Trophoblast cell (in vitro differentiated cells and primary cell): Measurements from ENCODE around the gene CHKA.
A peak's percentile ranks its signal among the peaks of the same experiment; 100 is the strongest.

Source experiments
- DNase-seq, 2 donors: peaks; one replicate each; pipeline ENCODE4 v3.0.0-alpha.2; 2016
- H2AFZ ChIP-seq: 2 replicates; pipeline ENCODE4 v1.6.1; 2013; ENCODE audit warnings: low read length, moderate library complexity, mild to moderate bottlenecking; ENCODE audit not compliant: insufficient read depth, poor library complexity
- H2AK5ac ChIP-seq: 2 replicates; pipeline ENCODE4 v1.6.1; 2013; ENCODE audit warnings: mild to moderate bottlenecking, low read length
- H2BK120ac ChIP-seq: 2 replicates; pipeline ENCODE4 v1.6.1; 2013; ENCODE audit warnings: low read length, mild to moderate bottlenecking, moderate library complexity; ENCODE audit not compliant: insufficient read depth, poor library complexity
- H2BK12ac ChIP-seq: 2 replicates; pipeline ENCODE4 v1.6.1; 2013; ENCODE audit warnings: mild to moderate bottlenecking, low read length, moderate library complexity
- H2BK5ac ChIP-seq: 2 replicates; pipeline ENCODE4 v1.6.1; 2013; ENCODE audit warnings: low read length, low read depth, moderate library complexity, mild to moderate bottlenecking; ENCODE audit not compliant: poor library complexity
- H3K14ac ChIP-seq: 2 replicates; pipeline ENCODE4 v1.6.1; 2013; ENCODE audit warnings: mild to moderate bottlenecking, low read length
- H3K18ac ChIP-seq: 2 replicates; pipeline ENCODE4 v1.6.1; 2013; ENCODE audit warnings: mild to moderate bottlenecking, low read length
- H3K23ac ChIP-seq: 2 replicates; pipeline ENCODE4 v1.6.1; 2013; ENCODE audit warnings: low read length
- H3K27ac ChIP-seq: 2 replicates; pipeline ENCODE4 v1.5.1; 2013; ENCODE audit warnings: low read depth, mild to moderate bottlenecking, inconsistent platforms, low read length, moderate library complexity
- H3K27me3 ChIP-seq: 2 replicates; pipeline ENCODE4 v1.6.1; 2013; ENCODE audit warnings: inconsistent platforms, mild to moderate bottlenecking, low read length, moderate library complexity; ENCODE audit not compliant: insufficient read depth
- H3K36me3 ChIP-seq, 2 experiments: 1 replicate in 1 of 2; 2 replicates in 1 of 2; pipeline ENCODE4 v1.6.1; 2013; ENCODE audit warnings: low read length in 2 of 2, mild to moderate bottlenecking in 2 of 2, moderate library complexity in 1 of 2; ENCODE audit not compliant: insufficient read depth in 2 of 2, control insufficient read depth in 1 of 2
- H3K4ac ChIP-seq: 2 replicates; pipeline ENCODE4 v1.6.1; 2013; ENCODE audit warnings: low read depth, mild to moderate bottlenecking, low read length, moderate library complexity
- H3K4me1 ChIP-seq, 2 experiments: 1 replicate in 1 of 2; 2 replicates in 1 of 2; pipeline ENCODE4 v1.6.1; 2013; ENCODE audit warnings: low read length in 2 of 2, mild to moderate bottlenecking in 2 of 2, moderate library complexity in 1 of 2; ENCODE audit not compliant: insufficient read depth in 2 of 2, control insufficient read depth in 1 of 2
- H3K4me2 ChIP-seq: 2 replicates; pipeline ENCODE4 v1.6.1; 2013; ENCODE audit warnings: inconsistent platforms, mild to moderate bottlenecking, low read length, moderate library complexity
- H3K4me3 ChIP-seq: 2 replicates; pipeline ENCODE4 v1.5.1; 2013; ENCODE audit warnings: mild to moderate bottlenecking, low read depth, low read length, inconsistent platforms
- H3K79me1 ChIP-seq: one replicate; pipeline ENCODE4 v1.6.1; 2013; ENCODE audit warnings: low read length
- H3K79me2 ChIP-seq: 2 replicates; pipeline ENCODE4 v1.6.1; 2013; ENCODE audit warnings: low read length, mild to moderate bottlenecking; ENCODE audit not compliant: control insufficient read depth, insufficient read depth, poor library complexity
- H3K9ac ChIP-seq: 2 replicates; pipeline ENCODE4 v1.6.1; 2013; ENCODE audit warnings: mild to moderate bottlenecking, low read length
- H3K9me3 ChIP-seq: 2 replicates; pipeline ENCODE4 v1.6.1; 2013; ENCODE audit warnings: low read depth, mild to moderate bottlenecking, control low read depth, inconsistent platforms, low read length; ENCODE audit not compliant: insufficient read depth
- H4K12ac ChIP-seq: 2 replicates; pipeline ENCODE4 v1.6.1; 2013; ENCODE audit warnings: low read depth, mild to moderate bottlenecking, low read length, moderate library complexity
- H4K8ac ChIP-seq: 2 replicates; pipeline ENCODE4 v1.6.1; 2013; ENCODE audit warnings: low read depth, mild to moderate bottlenecking, low read length, moderate library complexity
- H4K91ac ChIP-seq: one replicate; pipeline ENCODE4 v1.6.1; 2013; ENCODE audit warnings: low read depth, mild to moderate bottlenecking, low read length, moderate library complexity
- WGBS: extraction: QIAGEN DNeasy Blood & Tissue Kit; methylation state at CpG from one replicate; pipeline ENCODE4 v1.1.7; 2013; ENCODE audit warnings: missing lambda C conversion rate; ENCODE audit not compliant: insufficient read length, insufficient coverage; ENCODE audit errors: extremely low coverage; 5-methylcytosine and 5-hydroxymethylcytosine counted together

The CHKA gene

DNA sequence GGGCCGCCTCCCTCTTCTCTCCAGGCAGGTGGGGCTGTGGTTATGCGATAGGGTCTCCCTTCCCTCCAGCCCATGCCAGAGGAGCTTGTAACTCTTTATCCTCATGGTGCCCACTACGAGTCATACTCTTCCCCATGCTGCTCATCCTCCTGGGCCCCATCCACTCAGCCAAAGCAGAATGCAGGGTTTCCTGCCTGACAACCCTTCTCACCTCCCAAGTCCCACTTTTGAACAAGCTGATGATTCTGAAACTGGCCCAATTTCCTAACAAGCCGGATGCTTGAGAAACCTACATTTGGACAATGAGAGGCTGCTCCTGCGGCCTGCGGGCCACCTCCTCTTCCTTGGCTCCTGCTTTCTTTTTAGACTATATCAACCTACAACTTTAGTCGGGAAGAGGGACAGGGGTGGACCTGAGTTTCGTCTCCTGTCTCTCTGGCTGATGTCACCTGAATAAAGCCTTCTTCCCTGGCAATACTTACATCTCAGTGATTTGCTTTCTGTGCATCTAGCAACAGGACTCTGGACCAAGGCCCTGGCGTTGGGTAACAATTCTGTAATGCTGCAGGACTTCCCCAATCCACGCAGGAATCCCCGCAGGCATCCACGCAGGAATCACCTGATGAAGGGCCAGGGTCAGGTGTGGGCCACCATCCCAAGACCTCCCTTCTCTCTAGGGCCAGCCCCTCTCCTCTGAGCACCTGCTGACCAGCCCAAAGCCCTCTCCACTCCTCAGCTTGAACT lies 92.2 kb downstream of the CHKA start:
- H3K27ac ChIP-seq = no peak overlapping the region
- H2AK5ac ChIP-seq = no peak overlapping the region
- no peak overlapping the region for H2BK120ac ChIP-seq
- H3K4me3 ChIP-seq = no peak overlapping the region
- no peak overlapping the region for H4K91ac ChIP-seq
- no peaks in the 10 kb centered on the region for H3K27me3 ChIP-seq
- H2AFZ ChIP-seq = no peak overlapping the region
- no peak overlapping the region for H3K4me2 ChIP-seq
- no peak overlapping the region for H3K9ac ChIP-seq
- H3K9me3 ChIP-seq = peaks cover 17% of the 10 kb centered on the region
- H4K8ac ChIP-seq = no peak overlapping the region
- H2BK5ac ChIP-seq = no peak overlapping the region
- H3K4ac ChIP-seq = no peak overlapping the region
- WGBS = no CpG with 5 or more reads among the region's 12 CpGs
- H4K12ac ChIP-seq = no peak overlapping the region
- no peak overlapping the region for H3K23ac ChIP-seq
- H3K36me3 ChIP-seq = peaks cover 16 to 17% of the 10 kb centered on the region in 2 experiments
- peak; percentile 46 to 59 for DNase-seq
- peaks cover 6% of the 10 kb centered on the region for H3K79me1 ChIP-seq
- peaks cover 4 to 8% of the 10 kb centered on the region in 2 experiments for H3K4me1 ChIP-seq
- H2BK12ac ChIP-seq = no peak overlapping the region
- no peak overlapping the region for H3K18ac ChIP-seq
- peaks cover 7% of the 10 kb centered on the region for H3K79me2 ChIP-seq
- H3K14ac ChIP-seq = no peak overlapping the region

DNA sequence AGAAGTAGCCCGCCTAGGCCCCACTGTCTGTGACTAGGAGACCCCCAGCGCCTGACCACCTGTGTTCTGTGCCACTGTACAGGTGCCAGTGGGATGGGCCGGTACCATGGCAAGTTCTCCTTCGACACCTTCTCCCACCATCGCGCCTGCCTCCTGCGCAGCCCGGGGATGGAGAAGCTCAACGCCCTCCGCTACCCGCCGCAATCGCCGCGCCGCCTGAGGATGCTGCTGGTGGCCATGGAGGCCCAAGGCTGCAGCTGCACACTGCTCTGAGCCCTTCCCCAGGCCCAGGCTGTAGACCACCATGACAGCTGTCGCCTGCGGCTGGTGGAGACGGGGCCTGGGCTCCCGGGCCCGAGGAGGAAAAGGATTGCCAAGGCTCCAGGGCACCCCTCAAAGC lies 93.5 kb downstream of the CHKA start:
- Histone ChIP-seq H3K14ac (no peak overlapping the region), H2BK12ac (no peak overlapping the region), H3K4ac (no peak overlapping the region), H4K91ac (no peak overlapping the region), H4K12ac (no peak overlapping the region), H3K4me2 (no peak overlapping the region), H3K27ac (no peak overlapping the region), H3K9me3 (peaks cover 17% of the 10 kb centered on the region), H2BK5ac (no peak overlapping the region), H3K18ac (no peak overlapping the region), H2AFZ (no peak overlapping the region), H2BK120ac (no peak overlapping the region), H3K4me3 (no peak overlapping the region), H3K36me3 (peaks cover 3 to 4% of the 10 kb centered on the region in 2 experiments), H3K9ac (no peak overlapping the region), H4K8ac (no peak overlapping the region), H3K79me1 (peaks cover 6% of the 10 kb centered on the region), H3K4me1 (peaks cover 4 to 8% of the 10 kb centered on the region in 2 experiments), H3K23ac (no peak overlapping the region), H3K79me2 (peaks cover 7% of the 10 kb centered on the region), H2AK5ac (no peak overlapping the region), H3K27me3 (no peaks in the 10 kb centered on the region)
- no peak for DNase-seq
- no CpG with 5 or more reads among the region's 21 CpGs for WGBS

DNA sequence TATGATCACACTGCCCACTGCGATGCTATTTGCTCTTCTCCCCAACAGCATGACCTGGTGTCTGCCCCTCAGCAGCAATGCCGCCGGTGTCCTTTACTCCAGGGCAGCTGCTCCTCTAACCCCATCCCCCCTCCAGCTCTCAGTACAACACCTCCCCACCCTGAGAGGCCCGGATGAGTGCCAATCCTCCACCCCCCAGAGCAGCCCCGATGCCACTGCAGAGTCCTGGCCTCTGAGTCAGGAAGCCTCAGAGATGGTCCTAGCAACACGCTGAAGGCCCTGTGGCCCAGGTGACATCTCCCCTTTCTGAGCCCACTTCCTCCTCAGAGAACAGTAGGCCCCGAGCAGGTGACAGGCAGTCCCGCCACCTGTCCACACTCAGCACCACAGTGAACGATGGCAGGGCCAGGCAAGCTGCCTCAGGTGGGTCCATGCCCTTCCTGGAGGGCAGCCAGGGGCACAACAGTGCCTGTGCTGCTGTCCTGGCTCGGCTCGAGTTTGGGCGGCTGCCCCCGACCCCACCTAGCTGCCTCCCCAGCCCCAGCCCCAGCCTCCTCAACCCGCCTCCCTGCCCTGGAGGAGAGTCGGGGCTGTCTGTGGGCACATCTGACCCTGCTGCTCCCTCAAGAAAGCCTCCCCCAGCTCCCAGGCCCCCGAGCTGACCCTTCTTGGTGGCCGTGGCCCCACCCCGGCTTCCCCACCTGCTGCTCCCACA lies 94.6 kb downstream of the CHKA start:
- Histone ChIP-seq H2AK5ac (no peak overlapping the region), H2BK120ac (no peak overlapping the region), H3K4ac (no peak overlapping the region), H3K4me3 (no peak overlapping the region), H3K79me1 (peaks cover 6% of the 10 kb centered on the region), H3K14ac (no peak overlapping the region), H3K27ac (no peak overlapping the region), H3K4me1 (peaks cover 4 to 8% of the 10 kb centered on the region in 2 experiments), H3K79me2 (peaks cover 7% of the 10 kb centered on the region), H3K4me2 (no peak overlapping the region), H3K9ac (no peak overlapping the region), H3K23ac (no peak overlapping the region), H2AFZ (no peak overlapping the region), H3K36me3 (no peaks in the 10 kb centered on the region), H3K27me3 (no peaks in the 10 kb centered on the region), H2BK5ac (no peak overlapping the region), H4K8ac (no peak overlapping the region), H2BK12ac (no peak overlapping the region), H3K18ac (no peak overlapping the region), H4K12ac (no peak overlapping the region), H4K91ac (no peak overlapping the region), H3K9me3 (peaks cover 17% of the 10 kb centered on the region)
- no CpG with 5 or more reads among the region's 18 CpGs for WGBS
- DNase-seq = no peak

DNA sequence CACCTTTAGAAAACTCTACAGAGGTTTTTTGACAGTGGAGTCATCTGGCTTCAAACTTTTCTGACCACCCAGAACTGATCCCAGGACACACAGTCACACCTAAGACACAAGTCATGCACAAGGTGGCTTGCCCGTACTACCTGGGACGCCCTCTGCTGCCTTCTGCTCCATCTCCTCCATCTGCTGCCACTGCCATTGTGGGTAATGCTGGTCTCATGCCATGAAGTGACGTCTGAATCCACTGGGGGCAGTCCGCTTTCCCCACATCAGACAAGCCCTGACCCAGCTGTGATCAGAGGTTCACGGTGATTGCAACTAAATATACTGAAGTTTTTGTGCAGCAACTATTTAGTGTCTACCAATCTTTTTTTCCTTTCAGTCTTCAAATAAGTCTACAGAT lies 96.1 kb downstream of the CHKA start:
- Histone ChIP-seq H3K4ac (no peak overlapping the region), H3K23ac (no peak overlapping the region), H2AK5ac (no peak overlapping the region), H2BK120ac (no peak overlapping the region), H2BK5ac (no peak overlapping the region), H3K4me1 (peaks cover 0 to 4% of the 10 kb centered on the region in 2 experiments), H4K12ac (no peak overlapping the region), H3K9ac (no peak overlapping the region), H3K14ac (no peak overlapping the region), H3K4me2 (no peak overlapping the region), H2BK12ac (no peak overlapping the region), H4K91ac (no peak overlapping the region), H3K18ac (no peak overlapping the region), H3K27ac (no peak overlapping the region), H3K27me3 (no peaks in the 10 kb centered on the region), H3K79me1 (no peaks in the 10 kb centered on the region), H2AFZ (no peak overlapping the region), H3K36me3 (no peaks in the 10 kb centered on the region), H4K8ac (no peak overlapping the region), H3K4me3 (no peak overlapping the region), H3K79me2 (no peaks in the 10 kb centered on the region), H3K9me3 (peaks cover 17% of the 10 kb centered on the region)
- no CpG with 5 or more reads among the region's 5 CpGs for WGBS
- no peak for DNase-seq
